ENCODE results near the gene DAG1. TPM values are rescaled to one million over a fixed set of nuclear protein-coding genes. Genes with fewer than 3 reads are reported as not detected.

The DAG1 gene
- total RNA-seq, 1 experiment from 2014 or later, result 177 TPM

DNA sequence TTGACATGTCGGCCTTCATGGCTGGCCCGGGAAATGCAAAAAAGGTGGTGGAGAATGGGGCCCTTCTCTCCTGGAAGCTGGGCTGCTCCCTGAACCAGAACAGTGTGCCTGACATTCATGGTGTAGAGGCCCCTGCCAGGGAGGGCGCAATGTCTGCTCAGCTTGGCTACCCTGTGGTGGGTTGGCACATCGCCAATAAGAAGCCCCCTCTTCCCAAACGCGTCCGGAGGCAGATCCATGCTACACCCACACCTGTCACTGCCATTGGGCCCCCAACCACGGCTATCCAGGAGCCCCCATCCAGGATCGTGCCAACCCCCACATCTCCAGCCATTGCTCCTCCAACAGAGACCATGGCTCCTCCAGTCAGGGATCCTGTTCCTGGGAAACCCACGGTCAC is 61.2 kb downstream of the DAG1 start:
- Mint-ChIP-seq H3K36me3 (ENCODE audit: insufficient read depth, unreplicated experiment) (peaks cover 88% of the 10 kb centered on the region), H3K9me3 (ENCODE audit: unreplicated experiment) (no peaks in the 10 kb centered on the region), H3K4me1 (ENCODE audit: low read depth, unreplicated experiment) (peaks cover 5% of the 10 kb centered on the region), H3K27me3 (ENCODE audit: insufficient read depth, unreplicated experiment) (no peaks in the 10 kb centered on the region), H3K4me3 (ENCODE audit: unreplicated experiment) (no peak overlapping the region), H3K27ac (ENCODE audit: unreplicated experiment) (no peak overlapping the region)
- CTCF ChIA-PET, result no interaction called here
- DNase-seq, result no peak
- Histone ChIP-seq H3K4me1 (no peaks in the 10 kb centered on the region), H3K9me3 (no peaks in the 10 kb centered on the region), H3K4me3 (ENCODE audit: low read depth, low read length) (no peak overlapping the region), H3K36me3 (ENCODE audit: control insufficient read depth, insufficient read depth, low read length) (no peaks in the 10 kb centered on the region; the same call in 1 of the 2 replicates), H3K27me3 (replicated peaks; ENCODE audit: control insufficient read depth, insufficient read depth, low read length) (no peaks in the 10 kb centered on the region)
- intact Hi-C loops (cut with micrococcal nuclease; ENCODE audit: unreplicated experiment), result no loop called here
- POLR2A ChIA-PET, result no interaction called here
- TF ChIP-seq, protein P1, sequence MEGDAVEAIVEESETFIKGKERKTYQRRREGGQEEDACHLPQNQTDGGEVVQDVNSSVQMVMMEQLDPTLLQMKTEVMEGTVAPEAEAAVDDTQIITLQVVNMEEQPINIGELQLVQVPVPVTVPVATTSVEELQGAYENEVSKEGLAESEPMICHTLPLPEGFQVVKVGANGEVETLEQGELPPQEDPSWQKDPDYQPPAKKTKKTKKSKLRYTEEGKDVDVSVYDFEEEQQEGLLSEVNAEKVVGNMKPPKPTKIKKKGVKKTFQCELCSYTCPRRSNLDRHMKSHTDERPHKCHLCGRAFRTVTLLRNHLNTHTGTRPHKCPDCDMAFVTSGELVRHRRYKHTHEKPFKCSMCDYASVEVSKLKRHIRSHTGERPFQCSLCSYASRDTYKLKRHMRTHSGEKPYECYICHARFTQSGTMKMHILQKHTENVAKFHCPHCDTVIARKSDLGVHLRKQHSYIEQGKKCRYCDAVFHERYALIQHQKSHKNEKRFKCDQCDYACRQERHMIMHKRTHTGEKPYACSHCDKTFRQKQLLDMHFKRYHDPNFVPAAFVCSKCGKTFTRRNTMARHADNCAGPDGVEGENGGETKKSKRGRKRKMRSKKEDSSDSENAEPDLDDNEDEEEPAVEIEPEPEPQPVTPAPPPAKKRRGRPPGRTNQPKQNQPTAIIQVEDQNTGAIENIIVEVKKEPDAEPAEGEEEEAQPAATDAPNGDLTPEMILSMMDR (IDR thresholded peaks at IDR 0.05; ENCODE audit: insufficient read depth in 1 of 2, low read depth in 1 of 2, low read length in 1 of 2, severe bottlenecking in 1 of 2, unreplicated experiment in 1 of 2), result no peak
- no TSS peak for BruUV-seq (replicated peaks)

- H3K4me3 ChIP-seq (ENCODE audit: low read depth, low read length), result no peak overlapping the region
- no TSS peak for BruUV-seq (replicated peaks)
- peaks cover 84% of the 10 kb centered on the region for H3K36me3 Mint-ChIP-seq (ENCODE audit: insufficient read depth, unreplicated experiment)
- no peaks in the 10 kb centered on the region for H3K9me3 ChIP-seq
- H3K27me3 ChIP-seq (replicated peaks; ENCODE audit: control insufficient read depth, insufficient read depth, low read length), result no peaks in the 10 kb centered on the region
- ChIA-PET CTCF (interaction anchor here (1.0 kb wide), 1 partner anchor 78 kb away, joined by 3 read pairs; no protein-coding TSS in a partner anchor), POLR2A (no interaction called here)
- no peaks in the 10 kb centered on the region for H3K4me1 ChIP-seq
- TF ChIP-seq, protein P1 (IDR thresholded peaks at IDR 0.05; ENCODE audit: insufficient read depth in 1 of 2, low read depth in 1 of 2, low read length in 1 of 2, severe bottlenecking in 1 of 2, unreplicated experiment in 1 of 2), result no peak
- intact Hi-C loops (cut with micrococcal nuclease; ENCODE audit: unreplicated experiment), result no loop called here
- H3K4me3 Mint-ChIP-seq (ENCODE audit: unreplicated experiment), result no peak overlapping the region
- H3K27ac Mint-ChIP-seq (ENCODE audit: unreplicated experiment), result no peak overlapping the region
- H3K36me3 ChIP-seq (ENCODE audit: control insufficient read depth, insufficient read depth, low read length), result no peaks in the 10 kb centered on the region; the same call in 1 of the 2 replicates
- H3K4me1 Mint-ChIP-seq (ENCODE audit: low read depth, unreplicated experiment), result peaks cover 5% of the 10 kb centered on the region
- DNase-seq, result no peak
- no peaks in the 10 kb centered on the region for H3K9me3 Mint-ChIP-seq (ENCODE audit: unreplicated experiment)
- H3K27me3 Mint-ChIP-seq (ENCODE audit: insufficient read depth, unreplicated experiment), result no peaks in the 10 kb centered on the region
These were observed 61.6 kb downstream of the DAG1 start for GRCh38 chr3:49531715-49532114.

DNA sequence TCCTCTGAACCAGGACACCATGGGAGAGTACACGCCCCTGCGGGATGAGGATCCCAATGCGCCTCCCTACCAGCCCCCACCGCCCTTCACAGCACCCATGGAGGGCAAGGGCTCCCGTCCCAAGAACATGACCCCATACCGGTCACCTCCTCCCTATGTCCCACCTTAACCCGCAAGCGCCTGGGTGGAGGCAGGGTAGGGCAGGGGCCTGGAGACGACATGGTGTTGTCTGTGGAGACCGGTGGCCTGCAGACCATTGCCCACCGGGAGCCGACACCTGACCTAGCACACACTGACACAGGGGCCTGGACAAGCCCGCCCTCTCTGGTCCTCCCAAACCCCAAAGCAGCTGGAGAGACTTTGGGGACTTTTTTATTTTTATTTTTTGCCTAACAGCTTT is 63.0 kb downstream of the DAG1 start:
- TF ChIP-seq, protein P1 (IDR thresholded peaks at IDR 0.05; ENCODE audit: insufficient read depth in 1 of 2, low read depth in 1 of 2, low read length in 1 of 2, severe bottlenecking in 1 of 2, unreplicated experiment in 1 of 2), result no peak
- BruUV-seq (replicated peaks), result no TSS peak
- no peaks in the 10 kb centered on the region for H3K9me3 Mint-ChIP-seq (ENCODE audit: unreplicated experiment)
- no peak overlapping the region for H3K4me3 Mint-ChIP-seq (ENCODE audit: unreplicated experiment)
- Histone ChIP-seq H3K4me3 (ENCODE audit: low read depth, low read length) (no peak overlapping the region), H3K27me3 (replicated peaks; ENCODE audit: control insufficient read depth, insufficient read depth, low read length) (no peaks in the 10 kb centered on the region), H3K36me3 (ENCODE audit: control insufficient read depth, insufficient read depth, low read length) (no peaks in the 10 kb centered on the region; the same call in 1 of the 2 replicates), H3K4me1 (no peaks in the 10 kb centered on the region), H3K9me3 (no peaks in the 10 kb centered on the region)
- no peak overlapping the region for H3K27ac Mint-ChIP-seq (ENCODE audit: unreplicated experiment)
- H3K4me1 Mint-ChIP-seq (ENCODE audit: low read depth, unreplicated experiment), result peaks cover 5% of the 10 kb centered on the region
- ChIA-PET CTCF (interaction anchor here (0.8 kb wide), 1 partner anchor 140 kb away, joined by 3 read pairs; no protein-coding TSS in a partner anchor), POLR2A (no interaction called here)
- no peak for DNase-seq
- H3K27me3 Mint-ChIP-seq (ENCODE audit: insufficient read depth, unreplicated experiment), result no peaks in the 10 kb centered on the region
- peaks cover 74% of the 10 kb centered on the region for H3K36me3 Mint-ChIP-seq (ENCODE audit: insufficient read depth, unreplicated experiment)
- intact Hi-C loops (cut with micrococcal nuclease; ENCODE audit: unreplicated experiment), result no loop called here
